IPS-15b (cell line): ENCODE measurements around the gene PPP1R14B.
A peak's percentile ranks its signal among the peaks of the same experiment; 100 is the strongest.

ENCODE experiments used
- H3K27me3 ChIP-seq: one replicate; pipeline ENCODE4 v1.6.1; 2013; ENCODE audit warnings: low read length; ENCODE audit not compliant: control insufficient read depth, insufficient read depth
- H3K36me3 ChIP-seq: one replicate; pipeline ENCODE4 v1.6.1; 2013; ENCODE audit warnings: low read length; ENCODE audit not compliant: control insufficient read depth, insufficient read depth
- H3K4me1 ChIP-seq: one replicate; pipeline ENCODE4 v1.6.1; 2013; ENCODE audit warnings: mild to moderate bottlenecking, low read length; ENCODE audit not compliant: control insufficient read depth, insufficient read depth
- H3K4me3 ChIP-seq: one replicate; pipeline ENCODE4 v1.5.1; 2013; ENCODE audit warnings: low read depth, low read length
- H3K9ac ChIP-seq: one replicate; pipeline ENCODE4 v1.6.1; 2013; ENCODE audit warnings: low read depth, mild to moderate bottlenecking, low read length
- H3K9me3 ChIP-seq: one replicate; pipeline ENCODE4 v1.6.1; 2013; ENCODE audit warnings: mild to moderate bottlenecking, low read length; ENCODE audit not compliant: control insufficient read depth, insufficient read depth

Gene PPP1R14B

DNA sequence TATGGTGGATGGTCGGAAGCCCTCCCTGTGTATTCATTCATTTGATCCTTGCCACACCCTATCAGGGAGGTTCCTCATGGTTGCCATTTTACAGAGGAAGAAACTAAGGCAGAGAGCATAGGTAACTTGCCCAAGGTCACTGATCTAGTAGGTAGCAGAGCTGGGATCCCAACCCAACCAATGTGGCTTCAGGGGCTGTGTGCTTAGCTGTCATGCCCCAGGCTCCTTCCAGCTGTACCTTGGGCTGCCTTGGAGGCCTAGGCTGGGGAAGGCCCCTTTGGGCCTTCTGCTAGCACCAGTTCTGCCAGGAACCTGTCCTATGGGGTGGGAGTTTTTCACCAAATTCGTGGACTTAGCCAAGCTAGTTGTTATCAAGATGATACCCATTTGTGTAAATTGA, 29.1 kb upstream of the PPP1R14B start:
- no peaks in the 10 kb centered on the region for H3K27me3 ChIP-seq
- no peaks in the 10 kb centered on the region for H3K9me3 ChIP-seq
- H3K4me3 ChIP-seq = no peak overlapping the region
- H3K4me1 ChIP-seq = no peaks in the 10 kb centered on the region
- no peak overlapping the region for H3K9ac ChIP-seq
- peaks cover 7% of the 10 kb centered on the region for H3K36me3 ChIP-seq

DNA sequence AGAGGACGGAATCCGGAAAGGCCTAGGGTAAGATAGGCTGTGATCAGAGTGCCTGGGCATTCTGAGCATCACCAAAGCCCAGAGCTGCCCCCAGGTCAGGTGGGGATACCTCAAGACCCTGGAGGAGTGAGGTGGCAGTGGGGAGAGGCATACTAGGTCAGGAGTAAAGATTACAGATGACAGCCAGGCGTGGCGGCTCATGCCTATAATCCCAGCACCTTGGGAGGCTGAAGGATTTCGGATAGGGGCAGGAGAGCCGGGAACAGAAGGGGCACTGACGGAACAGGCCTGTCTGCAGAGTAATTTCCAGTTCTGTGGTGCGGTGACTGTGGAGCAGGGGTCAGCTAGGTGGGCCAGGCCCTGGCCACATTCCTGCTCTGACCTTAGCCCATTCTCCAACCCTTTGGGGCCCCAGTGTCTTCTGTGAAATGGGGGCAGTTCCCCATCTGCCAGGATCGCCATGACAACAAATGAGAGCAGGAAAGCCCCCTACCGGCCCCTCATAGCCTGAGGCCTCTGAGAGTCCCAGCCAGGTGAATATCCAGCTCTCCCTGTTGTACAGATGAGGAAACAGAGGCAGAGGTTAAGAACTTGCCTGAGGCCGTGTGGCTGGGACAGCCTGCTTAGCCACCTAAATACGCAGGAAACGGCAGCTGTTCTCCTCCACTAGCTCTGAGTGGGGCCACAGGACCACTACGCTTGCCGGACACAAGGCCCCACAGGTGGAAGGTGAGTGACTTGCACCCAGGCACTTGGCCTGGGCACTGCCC, 28.5 kb upstream of the PPP1R14B start:
- Histone ChIP-seq H3K4me1 (no peaks in the 10 kb centered on the region), H3K9me3 (no peaks in the 10 kb centered on the region), H3K27me3 (no peaks in the 10 kb centered on the region), H3K9ac (no peak overlapping the region), H3K36me3 (peaks cover 7% of the 10 kb centered on the region), H3K4me3 (no peak overlapping the region)

DNA sequence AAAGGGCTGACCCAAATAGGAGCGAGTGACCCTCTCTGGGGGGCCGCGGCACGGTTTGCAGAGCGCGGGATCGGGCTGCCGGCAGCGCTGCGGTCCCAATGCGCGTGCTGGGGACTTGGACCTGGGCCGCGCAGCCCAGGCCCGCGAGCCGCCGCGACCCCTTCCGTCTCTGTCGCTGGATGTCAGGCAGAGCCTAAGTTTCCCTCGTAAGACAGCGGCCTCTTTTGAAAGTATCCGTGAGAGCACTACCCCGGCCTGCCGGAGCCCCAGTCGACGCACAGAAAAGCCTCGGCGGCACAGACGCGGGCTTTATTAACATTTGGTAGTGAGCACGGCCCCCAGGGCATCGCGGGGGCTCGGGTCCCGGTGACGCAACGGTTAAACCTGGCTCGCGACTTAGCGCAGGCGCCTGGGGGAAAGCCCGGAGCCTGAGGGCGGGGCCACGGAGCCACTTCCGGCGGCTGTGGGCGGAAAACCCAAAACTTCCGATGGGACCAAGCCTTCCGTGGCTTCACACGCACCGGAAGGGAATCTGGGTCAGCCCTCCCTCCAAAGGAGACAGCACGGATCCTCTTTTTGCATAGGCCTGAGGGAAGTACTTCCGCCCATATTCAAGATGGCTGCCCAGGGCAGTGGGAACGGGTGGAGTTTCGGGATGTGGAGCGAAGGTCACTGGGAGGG, 22.9 kb upstream of the PPP1R14B start:
- H3K27me3 ChIP-seq = no peaks in the 10 kb centered on the region
- peak overlapping the region; percentile 99 for H3K4me3 ChIP-seq
- H3K9me3 ChIP-seq = no peaks in the 10 kb centered on the region
- peak overlapping the region; percentile 98 for H3K9ac ChIP-seq
- H3K4me1 ChIP-seq = no peaks in the 10 kb centered on the region
- H3K36me3 ChIP-seq = peaks cover 25% of the 10 kb centered on the region

DNA sequence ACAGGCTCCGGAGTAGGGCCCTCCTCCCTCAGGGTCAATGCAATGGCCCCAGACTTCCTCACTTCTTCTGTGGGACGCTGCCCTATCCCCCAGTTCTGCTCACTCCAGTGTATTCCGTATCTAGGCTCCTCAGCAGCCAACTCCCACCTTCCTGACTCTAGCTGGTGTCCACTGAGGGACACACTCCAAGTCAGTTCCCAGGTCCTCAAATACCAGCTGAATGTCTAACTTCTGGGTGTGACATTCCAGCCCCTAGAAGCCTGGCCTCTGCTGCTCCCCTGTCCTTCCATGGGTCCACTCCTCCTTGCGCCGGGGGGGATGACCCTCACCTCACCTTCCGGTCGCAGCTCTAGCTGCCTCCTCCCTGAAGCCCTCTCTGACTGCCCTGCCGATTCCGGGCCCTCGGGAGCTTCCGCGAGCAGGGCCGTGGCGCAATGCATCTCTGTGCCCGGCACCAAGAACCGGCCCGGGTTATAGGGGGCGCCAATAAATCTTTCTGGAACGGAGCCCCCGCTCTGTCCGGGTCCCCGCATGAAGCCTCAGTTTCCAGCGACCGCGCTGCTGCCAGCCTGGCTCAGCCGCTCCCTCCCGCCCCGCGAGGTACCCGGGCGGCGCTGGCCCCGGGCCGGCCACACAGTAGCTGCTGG, 22.3 kb upstream of the PPP1R14B start:
- Histone ChIP-seq H3K4me3 (peak overlapping the region; percentile 65), H3K9ac (peak overlapping the region; percentile 89), H3K27me3 (no peaks in the 10 kb centered on the region), H3K9me3 (no peaks in the 10 kb centered on the region), H3K36me3 (peaks cover 32% of the 10 kb centered on the region), H3K4me1 (no peaks in the 10 kb centered on the region)

DNA sequence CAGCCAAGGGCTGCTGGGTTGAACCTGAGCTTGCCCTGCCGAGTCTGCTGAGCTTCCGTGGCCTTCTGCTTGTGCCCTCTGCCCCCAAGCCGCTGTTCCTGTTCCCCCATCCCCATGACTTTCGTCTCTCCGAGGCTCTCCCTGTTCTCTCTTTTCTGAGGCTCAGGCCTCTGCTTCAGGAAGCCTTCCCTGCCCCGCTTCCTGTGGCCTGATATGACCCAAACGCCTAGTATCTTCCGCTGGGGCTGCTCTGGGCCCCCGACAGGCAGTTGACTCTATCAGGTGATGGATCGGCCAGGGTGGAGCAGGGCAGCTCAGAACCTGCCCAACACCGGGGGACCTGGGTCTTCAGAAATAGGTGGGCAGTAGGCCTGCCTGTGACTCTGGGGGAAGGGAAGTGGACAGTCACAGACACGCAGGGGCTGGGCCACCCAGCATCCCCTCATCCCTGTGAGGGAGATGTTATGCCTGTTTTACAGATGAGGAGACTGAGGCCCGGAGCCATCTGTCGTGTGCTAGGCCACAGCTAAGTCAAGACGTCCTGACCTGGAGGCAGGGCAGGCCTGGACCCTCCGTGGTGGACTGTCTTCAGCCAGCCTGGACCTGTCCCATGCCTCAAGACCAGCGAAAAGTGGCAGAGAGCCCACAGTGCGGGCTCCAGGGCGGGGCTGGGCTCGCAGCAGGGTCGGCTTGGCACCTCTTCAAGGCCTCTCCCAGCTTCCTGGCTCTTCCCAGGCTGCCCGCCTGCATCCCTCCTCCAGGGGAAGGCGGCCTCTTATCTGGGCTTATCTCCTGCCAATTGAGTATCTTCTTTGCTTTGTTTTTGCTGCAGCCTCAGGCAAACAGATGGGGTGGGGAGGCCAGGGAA, 21.5 kb upstream of the PPP1R14B start:
- no peaks in the 10 kb centered on the region for H3K9me3 ChIP-seq
- no peaks in the 10 kb centered on the region for H3K27me3 ChIP-seq
- peaks cover 39% of the 10 kb centered on the region for H3K36me3 ChIP-seq
- H3K9ac ChIP-seq = peak overlapping the region; percentile 89
- H3K4me3 ChIP-seq = peak overlapping the region; percentile 65
- H3K4me1 ChIP-seq = no peaks in the 10 kb centered on the region

DNA sequence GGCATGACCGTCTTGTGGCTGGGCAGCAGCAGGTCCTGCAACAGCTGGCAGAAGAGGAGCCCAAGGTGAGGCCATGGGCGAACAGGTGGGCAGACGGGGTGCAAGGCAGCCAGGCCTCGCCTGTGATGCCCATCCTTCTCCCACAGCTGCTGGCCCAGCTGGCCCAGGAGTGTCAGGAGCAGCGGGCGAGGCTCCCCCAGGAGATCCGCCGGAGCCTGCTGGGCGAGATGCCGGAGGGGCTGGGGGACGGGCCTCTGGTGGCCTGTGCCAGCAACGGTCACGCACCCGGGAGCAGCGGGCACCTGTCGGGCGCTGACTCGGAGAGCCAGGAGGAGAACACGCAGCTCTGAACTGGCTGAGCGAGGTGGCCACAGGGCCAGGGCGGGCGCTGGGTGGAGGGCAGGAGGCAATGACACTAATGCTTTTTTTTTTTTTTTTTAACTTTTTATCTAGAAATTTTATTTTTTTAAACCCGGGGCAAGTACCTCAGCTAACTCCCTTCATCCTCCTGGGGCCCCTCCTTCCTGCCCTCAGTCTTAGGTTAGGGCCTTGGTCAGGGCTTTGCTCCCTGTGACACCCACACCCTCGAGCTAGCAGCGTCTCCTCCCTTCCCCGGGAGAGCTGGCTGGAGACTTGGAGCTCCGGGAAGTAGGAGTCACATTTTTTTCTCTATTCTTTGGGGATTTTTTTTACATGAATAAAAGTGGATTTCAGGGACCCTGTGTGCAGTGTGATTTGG, 20.6 kb upstream of the PPP1R14B start:
- H3K4me3 ChIP-seq = no peak overlapping the region
- H3K4me1 ChIP-seq = no peaks in the 10 kb centered on the region
- no peaks in the 10 kb centered on the region for H3K27me3 ChIP-seq
- H3K9me3 ChIP-seq = no peaks in the 10 kb centered on the region
- H3K36me3 ChIP-seq = peaks cover 44% of the 10 kb centered on the region
- H3K9ac ChIP-seq = no peak overlapping the region

DNA sequence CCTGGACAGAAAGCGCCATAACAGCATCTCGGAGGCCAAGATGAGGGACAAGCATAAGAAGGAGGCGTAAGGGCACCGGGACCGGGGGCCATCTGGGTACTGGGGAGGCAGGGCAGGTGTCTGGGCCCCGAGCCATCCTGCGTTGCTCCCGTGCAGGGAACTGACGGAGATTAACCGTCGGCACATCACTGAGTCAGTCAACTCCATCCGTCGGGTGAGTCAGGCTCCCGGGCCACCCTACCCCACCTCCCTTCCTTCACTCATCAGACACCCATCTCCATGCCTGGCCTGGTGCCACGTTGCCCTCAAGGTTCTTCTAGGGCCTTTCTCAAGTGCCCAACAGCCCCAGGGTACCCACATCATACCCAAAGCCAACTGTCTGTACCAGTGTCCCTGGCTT, 19.6 kb upstream of the PPP1R14B start:
- no peak overlapping the region for H3K4me3 ChIP-seq
- H3K36me3 ChIP-seq = peaks cover 51% of the 10 kb centered on the region
- no peaks in the 10 kb centered on the region for H3K9me3 ChIP-seq
- no peaks in the 10 kb centered on the region for H3K27me3 ChIP-seq
- H3K4me1 ChIP-seq = no peaks in the 10 kb centered on the region
- H3K9ac ChIP-seq = no peak overlapping the region

DNA sequence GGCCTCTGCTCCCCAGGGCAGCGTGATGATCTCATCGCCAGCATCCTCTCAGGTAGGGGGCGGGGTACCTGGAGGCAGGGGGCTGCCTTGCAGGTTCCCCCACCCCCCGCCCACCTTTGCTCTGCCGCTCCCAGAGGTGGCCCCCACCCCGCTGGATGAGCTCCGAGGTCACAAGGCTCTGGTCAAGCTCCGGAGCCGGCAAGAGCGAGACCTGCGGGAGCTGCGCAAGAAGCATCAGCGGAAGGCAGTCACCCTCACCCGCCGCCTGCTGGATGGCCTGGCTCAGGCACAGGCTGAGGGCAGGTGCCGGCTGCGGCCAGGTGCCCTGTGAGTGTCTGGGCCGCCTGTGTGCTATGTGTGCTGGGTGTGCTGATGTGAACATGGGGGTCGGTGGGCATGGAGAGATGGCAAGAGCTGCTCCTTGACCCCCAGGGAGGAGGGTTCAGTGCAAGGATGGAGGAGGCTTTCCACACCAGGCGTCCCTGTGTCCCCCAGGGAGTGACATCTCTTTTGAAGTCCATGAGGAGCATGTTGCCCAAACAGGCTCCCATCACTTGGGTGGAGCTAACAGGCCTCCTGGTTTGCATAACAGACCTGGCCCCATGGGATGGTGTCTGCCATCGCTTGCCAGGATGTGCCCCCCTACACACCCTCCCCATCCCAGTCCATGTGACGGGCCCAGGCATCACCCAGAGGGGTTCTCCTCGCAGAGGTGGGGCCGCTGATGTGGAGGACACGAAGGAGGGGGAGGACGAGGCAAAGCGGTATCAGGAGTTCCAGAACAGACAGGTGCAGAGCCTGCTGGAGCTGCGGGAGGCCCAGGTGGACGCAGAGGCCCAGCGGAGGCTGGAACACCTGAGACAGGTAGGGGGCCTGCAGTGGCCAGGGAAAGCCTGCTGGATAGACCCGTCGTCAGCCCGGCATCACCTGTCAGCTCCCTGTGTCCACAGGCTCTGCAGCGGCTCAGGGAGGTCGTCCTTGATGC, 18.7 kb upstream of the PPP1R14B start:
- Histone ChIP-seq H3K9ac (no peak overlapping the region), H3K36me3 (peaks cover 56% of the 10 kb centered on the region)

DNA sequence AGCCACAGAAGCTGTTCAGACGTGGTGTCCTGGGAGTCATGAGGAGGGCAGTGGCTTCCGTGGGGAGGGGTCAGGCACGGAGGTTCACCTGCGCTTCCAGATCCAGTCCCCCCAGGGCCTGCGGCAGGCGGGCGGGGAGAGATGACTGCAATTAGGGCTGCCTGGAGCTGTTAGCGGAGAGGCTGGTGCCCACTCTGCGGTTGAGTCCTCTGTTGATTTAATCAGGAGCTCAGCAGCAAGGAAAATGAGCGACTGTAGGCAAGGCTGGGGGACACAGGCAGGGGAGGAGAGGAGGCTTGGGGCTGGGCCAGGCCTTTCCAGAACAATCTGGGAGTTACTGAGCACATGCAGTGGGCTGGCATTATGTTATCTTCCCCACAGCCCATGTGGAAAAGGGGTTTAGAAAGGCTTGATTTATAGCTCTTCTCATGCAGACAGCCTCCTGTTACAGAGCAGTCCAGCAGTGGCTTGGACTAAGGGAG, 17.7 kb upstream of the PPP1R14B start:
- Histone ChIP-seq H3K27me3 (no peaks in the 10 kb centered on the region), H3K36me3 (peaks cover 66% of the 10 kb centered on the region), H3K4me1 (no peaks in the 10 kb centered on the region), H3K4me3 (no peak overlapping the region), H3K9me3 (no peaks in the 10 kb centered on the region), H3K9ac (no peak overlapping the region)

More for the DNA sequence above, 18.7 kb upstream of the PPP1R14B start:
- Histone ChIP-seq H3K4me1 (no peaks in the 10 kb centered on the region), H3K27me3 (no peaks in the 10 kb centered on the region), H3K4me3 (no peak overlapping the region), H3K9me3 (no peaks in the 10 kb centered on the region)

DNA sequence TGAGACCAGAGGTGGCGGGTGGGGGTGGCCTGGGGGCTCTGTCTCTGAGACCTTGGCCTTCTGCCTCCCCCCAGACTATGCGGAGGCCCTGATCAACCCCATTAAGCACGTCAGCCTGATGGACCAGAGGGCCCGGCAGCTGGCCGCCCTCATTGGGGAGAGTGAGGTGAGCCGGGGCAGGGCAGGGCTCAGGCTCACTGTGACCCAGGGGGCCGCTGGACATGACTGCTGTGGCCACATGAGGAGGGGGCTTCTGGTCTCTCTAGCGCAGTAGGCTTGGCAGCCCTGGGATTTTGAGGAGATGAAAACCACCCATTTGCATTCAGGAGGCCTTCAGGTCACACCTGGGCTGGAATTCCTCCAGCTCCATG, 17.2 kb upstream of the PPP1R14B start:
- no peaks in the 10 kb centered on the region for H3K27me3 ChIP-seq
- peaks cover 71% of the 10 kb centered on the region for H3K36me3 ChIP-seq
- no peaks in the 10 kb centered on the region for H3K9me3 ChIP-seq
- no peak overlapping the region for H3K9ac ChIP-seq
- H3K4me1 ChIP-seq = no peaks in the 10 kb centered on the region
- H3K4me3 ChIP-seq = no peak overlapping the region
